Ramos (cell line): ENCODE measurements around the gene COL6A2.
"Not testable (repeated sequence)": the region's sequence is repeated elsewhere in the genome, so short reads cannot be mapped to it uniquely, and the experiment has no call there.

Experiments
- in situ Hi-C: fragments of 300-500 bp; cut with MboI; formaldehyde crosslinking; loops from one replicate; pipeline ENCODE4 v1.14.3; 2022; ENCODE audit warnings: low sequenced_read_pairs; ENCODE audit not compliant: unreplicated experiment

Gene COL6A2

GRCh38 chr21:46136739-46137349 is 38.9 kb downstream of the COL6A2 start:
- in situ Hi-C loops: no loop called here

- in situ Hi-C loops: no loop called here
Measured at GRCh38 chr21:46137908-46138307, 40.0 kb downstream of the COL6A2 start.

GRCh38 chr21:46138383-46138970 is 40.6 kb downstream of the COL6A2 start:
- in situ Hi-C loops: no loop called here

- in situ Hi-C loops: no loop called here
Measured at GRCh38 chr21:46139686-46140085, 41.8 kb downstream of the COL6A2 start.

GRCh38 chr21:46140352-46141003 is 42.6 kb downstream of the COL6A2 start:
- in situ Hi-C loops: not testable (repeated sequence)

GRCh38 chr21:46141767-46142581 is 44.1 kb downstream of the COL6A2 start:
- in situ Hi-C loops: no loop called here

- in situ Hi-C loops: no loop called here
Measured at GRCh38 chr21:46142582-46143473, 44.9 kb downstream of the COL6A2 start.

- in situ Hi-C loops: no loop called here
Measured at GRCh38 chr21:46144464-46145070, 46.7 kb downstream of the COL6A2 start.

GRCh38 chr21:46145159-46145839 is 47.4 kb downstream of the COL6A2 start:
- in situ Hi-C loops: no loop called here

GRCh38 chr21:46145840-46146691 is 48.2 kb downstream of the COL6A2 start:
- in situ Hi-C loops: no loop called here

GRCh38 chr21:46146856-46147255 is 48.9 kb downstream of the COL6A2 start:
- in situ Hi-C loops: no loop called here

GRCh38 chr21:46147429-46147828 is 49.5 kb downstream of the COL6A2 start:
- in situ Hi-C loops: not testable (repeated sequence)

GRCh38 chr21:46148106-46148505 is 50.2 kb downstream of the COL6A2 start:
- in situ Hi-C loops: no loop called here

- in situ Hi-C loops: no loop called here
Measured at GRCh38 chr21:46149205-46149901, 51.4 kb downstream of the COL6A2 start.

GRCh38 chr21:46150073-46150472 is 52.2 kb downstream of the COL6A2 start:
- in situ Hi-C loops: no loop called here

GRCh38 chr21:46150491-46151121 is 52.7 kb downstream of the COL6A2 start:
- in situ Hi-C loops: no loop called here
